Caco-2 (cell line): ENCODE results near the gene SLC2A13. TPM values are rescaled to one million over a fixed set of nuclear protein-coding genes. Genes with fewer than 3 reads are reported as not detected.

Source experiments
- BruUV-seq: library from RNA; stranded (reverse); fragments of 400-500 nt; replicated peaks from 2 replicates; lab custom pipeline; 2021; lab: Mats Ljungman, UMichigan
- CTCF ChIA-PET: fragments of 300-600 bp; sonication (Branson Sonifier 250); formaldehyde crosslinking; loops from one replicate; lab custom pipeline; 2022; ENCODE audit warnings: antibody characterized with exemption; lab: Charles Lee
- POLR2A ChIA-PET: fragments of 300-600 bp; sonication (Branson Sonifier 250); formaldehyde crosslinking; loops from one replicate; lab custom pipeline; 2022; ENCODE audit warnings: antibody characterized with exemption; lab: Charles Lee
- DNase-seq, 2 experiments: peaks; one replicate each; pipeline versions ENCODE4 v3.0.0 to v3.0.0-alpha.2; 2020 to 2022
- H3K27me3 ChIP-seq: replicated peaks from 2 replicates; pipeline ENCODE4 v1.6.0; 2011; ENCODE audit warnings: low read length; ENCODE audit not compliant: control insufficient read depth, insufficient read depth
- H3K36me3 ChIP-seq: 2 replicates; pipeline ENCODE4 v1.5.1; 2011; ENCODE audit warnings: low read length; ENCODE audit not compliant: control insufficient read depth, insufficient read depth
- H3K4me1 ChIP-seq: fragments of 250-450 bp; sonication (Bioruptor Pico); 2 replicates; pipeline ENCODE4 v1.5.1; 2020; ENCODE audit warnings: mild to moderate bottlenecking
- H3K4me3 ChIP-seq: 2 replicates; pipeline ENCODE4 v1.5.1; 2011; ENCODE audit warnings: low read depth, mild to moderate bottlenecking, control low read depth, low read length
- H3K9me3 ChIP-seq: fragments of 250-450 bp; sonication (Bioruptor Pico); 2 replicates; pipeline ENCODE4 v1.5.1; 2020; ENCODE audit warnings: mild to moderate bottlenecking, moderate library complexity
- H3K27ac Mint-ChIP-seq: one replicate; pipeline ENCODE4 v1.8.0; 2022; ENCODE audit warnings: mixed read lengths; ENCODE audit not compliant: unreplicated experiment
- H3K27me3 Mint-ChIP-seq: one replicate; pipeline ENCODE4 v1.8.0; 2022; ENCODE audit warnings: mixed read lengths; ENCODE audit not compliant: insufficient read depth, unreplicated experiment
- H3K36me3 Mint-ChIP-seq: one replicate; pipeline ENCODE4 v1.8.0; 2022; ENCODE audit warnings: mild to moderate bottlenecking, mixed read lengths; ENCODE audit not compliant: insufficient read depth, unreplicated experiment
- H3K4me1 Mint-ChIP-seq: one replicate; pipeline ENCODE4 v1.8.0; 2022; ENCODE audit warnings: low read depth, mixed read lengths; ENCODE audit not compliant: unreplicated experiment
- H3K4me3 Mint-ChIP-seq: one replicate; pipeline ENCODE4 v1.8.0; 2022; ENCODE audit warnings: mild to moderate bottlenecking, moderate library complexity, mixed read lengths; ENCODE audit not compliant: unreplicated experiment
- H3K9me3 Mint-ChIP-seq: one replicate; pipeline ENCODE4 v1.8.0; 2022; ENCODE audit warnings: mixed read lengths; ENCODE audit not compliant: unreplicated experiment
- CTCF ChIP-seq, 2 experiments: fragments of 200-600 bp in 1 of 2; IDR thresholded peaks; 1 replicate in 1 of 2; 2 replicates in 1 of 2; pipeline versions ENCODE4 v1.5.1 to v1.8.0; 2011 to 2022; ENCODE audit warnings: antibody characterized with exemption in 1 of 2, control low read depth in 1 of 2, inconsistent platforms in 1 of 2, low read depth in 1 of 2, low read length in 1 of 2, mild to moderate bottlenecking in 1 of 2, moderate library complexity in 1 of 2; ENCODE audit not compliant: insufficient read depth in 1 of 2, severe bottlenecking in 1 of 2, unreplicated experiment in 1 of 2
- intact Hi-C: fragments of 100-400 bp; cut with micrococcal nuclease; formaldehyde crosslinking; loops from one replicate; pipeline ENCODE4 v1.10.0; 2022; ENCODE audit not compliant: unreplicated experiment
- total RNA-seq: library from RNA; stranded (reverse); gene quantifications from 2 replicates; pipeline ENCODE4 v1.2.3, GENCODE V29; 2022

Gene SLC2A13
- total RNA-seq, 1 experiment from 2014 or later = 3.0 TPM

- no peak overlapping the region for H3K4me3 ChIP-seq
- BruUV-seq = no TSS peak
- no peak overlapping the region for H3K27ac Mint-ChIP-seq
- intact Hi-C loops = no loop called here
- no peaks in the 10 kb centered on the region for H3K9me3 Mint-ChIP-seq
- POLR2A ChIA-PET = no interaction called here
- H3K27me3 Mint-ChIP-seq = no peaks in the 10 kb centered on the region
- CTCF ChIA-PET = no interaction called here
- H3K4me1 Mint-ChIP-seq = no peaks in the 10 kb centered on the region
- H3K36me3 ChIP-seq = no peaks in the 10 kb centered on the region
- H3K27me3 ChIP-seq = no peaks in the 10 kb centered on the region
- H3K4me1 ChIP-seq = no peaks in the 10 kb centered on the region
- H3K4me3 Mint-ChIP-seq = no peak overlapping the region
- no peak for DNase-seq
- peaks cover 2% of the 10 kb centered on the region; the same call in 1 of the 2 replicates for H3K9me3 ChIP-seq
- no peaks in the 10 kb centered on the region for H3K36me3 Mint-ChIP-seq
- TF ChIP-seq CTCF (IDR thresholded peaks at IDR 0.05; ENCODE audit: insufficient read depth in 1 of 2, low read depth in 1 of 2, low read length in 1 of 2, severe bottlenecking in 1 of 2, unreplicated experiment in 1 of 2) = no peak
Observed at GRCh38 chr12:39966721-39967120, 139.2 kb downstream of the SLC2A13 start.

- Mint-ChIP-seq H3K27me3 (no peaks in the 10 kb centered on the region), H3K4me1 (no peaks in the 10 kb centered on the region), H3K4me3 (no peak overlapping the region), H3K36me3 (no peaks in the 10 kb centered on the region), H3K9me3 (no peaks in the 10 kb centered on the region), H3K27ac (no peak overlapping the region)
- BruUV-seq = no TSS peak
- DNase-seq = no peak
- Histone ChIP-seq H3K4me3 (no peak overlapping the region), H3K9me3 (peaks cover 2% of the 10 kb centered on the region; the same call in 1 of the 2 replicates), H3K27me3 (no peaks in the 10 kb centered on the region), H3K36me3 (no peaks in the 10 kb centered on the region), H3K4me1 (no peaks in the 10 kb centered on the region)
- intact Hi-C loops = no loop called here
- ChIA-PET POLR2A (no interaction called here), CTCF (no interaction called here)
- no peak for TF ChIP-seq CTCF (IDR thresholded peaks at IDR 0.05; ENCODE audit: insufficient read depth in 1 of 2, low read depth in 1 of 2, low read length in 1 of 2, severe bottlenecking in 1 of 2, unreplicated experiment in 1 of 2)
Observed at GRCh38 chr12:39966256-39966655, 139.6 kb downstream of the SLC2A13 start.

GRCh38 chr12:39959467-39959866, 146.4 kb downstream of the SLC2A13 start:
- no peak overlapping the region for H3K27ac Mint-ChIP-seq
- ChIA-PET CTCF (no interaction called here), POLR2A (no interaction called here)
- Histone ChIP-seq H3K9me3 (no peaks in the 10 kb centered on the region), H3K4me1 (no peaks in the 10 kb centered on the region), H3K36me3 (no peaks in the 10 kb centered on the region), H3K4me3 (no peak overlapping the region), H3K27me3 (no peaks in the 10 kb centered on the region)
- no TSS peak for BruUV-seq
- H3K36me3 Mint-ChIP-seq = no peaks in the 10 kb centered on the region
- peaks cover 3% of the 10 kb centered on the region for H3K27me3 Mint-ChIP-seq
- intact Hi-C loops = no loop called here
- no peaks in the 10 kb centered on the region for H3K4me1 Mint-ChIP-seq
- TF ChIP-seq CTCF (IDR thresholded peaks at IDR 0.05; ENCODE audit: insufficient read depth in 1 of 2, low read depth in 1 of 2, low read length in 1 of 2, severe bottlenecking in 1 of 2, unreplicated experiment in 1 of 2) = no peak
- H3K9me3 Mint-ChIP-seq = no peaks in the 10 kb centered on the region
- no peak for DNase-seq
- no peak overlapping the region for H3K4me3 Mint-ChIP-seq
